HepG2 (cell line): ENCODE measurements around the gene LRIG1. TPM values are rescaled to one million over a fixed set of nuclear protein-coding genes. Genes with fewer than 3 reads are reported as not detected.

ENCODE experiments used
- ATF7 ChIP-seq, 2 experiments: fragments of 450-650 bp in 1 of 2; sonication (generic) in 1 of 2; formaldehyde crosslinking in 1 of 2; IDR thresholded peaks; 2 replicates each; pipeline versions ENCODE4 v1.4.0 to v1.6.1; 2016 to 2020; ENCODE audit warnings: antibody characterized with exemption in 1 of 2, mild to moderate bottlenecking in 1 of 2, missing genetic modification reagents in 1 of 2
- BCLAF1 ChIP-seq: fragments of 450-650 bp; IDR thresholded peaks from 2 replicates; pipeline ENCODE4 v1.6.1; 2017; ENCODE audit warnings: mild to moderate bottlenecking
- CEBPB ChIP-seq: IDR thresholded peaks from 2 replicates; pipeline ENCODE4 v1.6.1; 2011; ENCODE audit warnings: low read depth, low read length, improper control_type of control experiment, borderline replicate concordance
- DR1 ChIP-seq: sonication (generic); formaldehyde crosslinking; IDR thresholded peaks from 2 replicates; pipeline ENCODE4 v1.8.0; 2021; ENCODE audit warnings: mild to moderate bottlenecking, missing genetic modification reagents, inconsistent platforms
- EEA1 ChIP-seq: sonication (generic); formaldehyde crosslinking; IDR thresholded peaks from 2 replicates; pipeline ENCODE4 v1.5.1; 2020; ENCODE audit warnings: mild to moderate bottlenecking, missing genetic modification reagents, borderline replicate concordance
- HCFC1 ChIP-seq: fragments of 150-350 bp; IDR thresholded peaks from 2 replicates; pipeline ENCODE4 v1.6.1; 2014; ENCODE audit warnings: low read depth, low read length
- JUND ChIP-seq: sonication (generic); formaldehyde crosslinking; IDR thresholded peaks from 2 replicates; pipeline ENCODE4 v1.8.0; 2022; ENCODE audit warnings: mild to moderate bottlenecking, missing genetic modification reagents
- MATR3 ChIP-seq: sonication (generic); formaldehyde crosslinking; IDR thresholded peaks from 2 replicates; pipeline ENCODE4 v1.4.0; 2020; ENCODE audit warnings: missing genetic modification reagents
- RARA ChIP-seq: IDR thresholded peaks from 2 replicates; pipeline ENCODE4 v1.6.1; 2016; ENCODE audit warnings: missing genetic modification reagents, missing compliant biosample characterization
- SAP130 ChIP-seq: IDR thresholded peaks from 2 replicates; pipeline ENCODE4 v1.6.1; 2016; ENCODE audit warnings: low read depth
- SNAI1 ChIP-seq: sonication (generic); formaldehyde crosslinking; IDR thresholded peaks from 2 replicates; pipeline ENCODE4 v1.5.0; 2020; ENCODE audit warnings: mild to moderate bottlenecking, missing genetic modification reagents, borderline replicate concordance
- TAF1 ChIP-seq: sonication (generic); formaldehyde crosslinking; IDR thresholded peaks from 2 replicates; pipeline ENCODE4 v1.4.0; 2020; ENCODE audit warnings: missing genetic modification reagents
- TEF ChIP-seq: sonication (generic); formaldehyde crosslinking; IDR thresholded peaks from 2 replicates; pipeline ENCODE4 v1.5.0; 2020; ENCODE audit warnings: missing genetic modification reagents
- THYN1 ChIP-seq: sonication (generic); formaldehyde crosslinking; IDR thresholded peaks from 2 replicates; pipeline ENCODE4 v1.8.1; 2023; ENCODE audit warnings: low read depth, mild to moderate bottlenecking, moderate library complexity, missing genetic modification reagents, borderline replicate concordance
- ZBTB21 ChIP-seq: sonication (generic); formaldehyde crosslinking; IDR thresholded peaks from 2 replicates; pipeline ENCODE4 v1.4.0; 2020; ENCODE audit warnings: missing genetic modification reagents
- ZBTB7B ChIP-seq: sonication (generic); formaldehyde crosslinking; IDR thresholded peaks from 2 replicates; pipeline ENCODE4 v1.4.0; 2020; ENCODE audit warnings: missing genetic modification reagents
- ZFX ChIP-seq: sonication (generic); formaldehyde crosslinking; IDR thresholded peaks from 2 replicates; pipeline ENCODE4 v1.4.0; 2020; ENCODE audit warnings: mild to moderate bottlenecking, low read depth, missing genetic modification reagents, moderate library complexity
- ZNF121 ChIP-seq: sonication (generic); formaldehyde crosslinking; IDR thresholded peaks from 2 replicates; pipeline ENCODE4 v1.5.0; 2020; ENCODE audit warnings: mild to moderate bottlenecking, missing genetic modification reagents
- ZNF256 ChIP-seq: sonication (generic); formaldehyde crosslinking; conservative IDR thresholded peaks from 2 replicates; pipeline ENCODE4 v1.4.0; 2020; ENCODE audit warnings: missing genetic modification reagents
- ZNF605 ChIP-seq: sonication (generic); formaldehyde crosslinking; IDR thresholded peaks from 2 replicates; pipeline ENCODE4 v1.8.0; 2022; ENCODE audit warnings: mild to moderate bottlenecking, missing genetic modification reagents
- ZNF710 ChIP-seq: sonication (generic); formaldehyde crosslinking; IDR thresholded peaks from 2 replicates; pipeline ENCODE4 v1.5.0; 2020; ENCODE audit warnings: mild to moderate bottlenecking, missing genetic modification reagents, borderline replicate concordance
- ZSCAN12 ChIP-seq: sonication (generic); formaldehyde crosslinking; IDR thresholded peaks from 2 replicates; pipeline ENCODE4 v1.9.0; 2021; ENCODE audit warnings: mild to moderate bottlenecking, missing genetic modification reagents
- polyA plus RNA-seq, 8 experiments: library from polyadenylated mRNA; depleted of rRNA in 3 of 8; stranded (reverse) in 7 of 8; unstranded in 1 of 8; fragments of >200 nt; fragmentation: Illumina TruSeq in 4 of 8; extraction: Trizol in 4 of 8; gene quantifications; 2 replicates each; pipeline versions ENCODE4 v1.2.1 to v1.2.3, GENCODE V29; 2011 to 2016; ENCODE audit warnings: low read depth in 4 of 8, missing spikeins in 1 of 8, mixed read lengths in 1 of 8; ENCODE audit not compliant: insufficient read depth in 1 of 8
- total RNA-seq, 5 experiments: library from RNA; depleted of rRNA; stranded (reverse); fragments of >200 nt; fragmentation: Illumina TruSeq; extraction: Trizol; gene quantifications; 2 replicates each; pipeline ENCODE4 v1.2.3, GENCODE V29; 2016; ENCODE audit warnings: low read depth in 1 of 5

LRIG1 gene
- total and polyA plus RNA-seq, 2 of the 13 experiments (the other 11 are each of a cell fraction or from before 2014, with no cell fraction given): 17.8 to 24.8 TPM

- no peak for TF ChIP-seq ZFX (CRISPR knock-in tag)
- no peak for TF ChIP-seq TEF (CRISPR knock-in tag)
- no peak for TF ChIP-seq ZSCAN12
- TF ChIP-seq ATF7 (IDR thresholded peaks at IDR 0.05): no peak
- TF ChIP-seq ATF7 (CRISPR knock-in tag; IDR thresholded peaks at IDR 0.05): no peak
- no peak for TF ChIP-seq SNAI1 (CRISPR knock-in tag)
- no peak for TF ChIP-seq HCFC1
- no peak for TF ChIP-seq ZBTB7B (CRISPR knock-in tag)
- no peak for TF ChIP-seq JUND (CRISPR knock-in tag)
- TF ChIP-seq ZNF121 (CRISPR knock-in tag): no peak
- TF ChIP-seq RARA: no peak
- TF ChIP-seq DR1 (CRISPR knock-in tag): no peak
- no peak for TF ChIP-seq TAF1 (CRISPR knock-in tag)
- TF ChIP-seq ZNF605 (CRISPR knock-in tag): peak; percentile 10; the same call in 1 of the 2 replicates
- TF ChIP-seq THYN1: no peak
- TF ChIP-seq MATR3 (CRISPR knock-in tag): no peak
- no peak for TF ChIP-seq ZNF710 (CRISPR knock-in tag)
- peak; percentile 29; the same call in 1 of the 2 replicates for TF ChIP-seq ZBTB21 (CRISPR knock-in tag)
- TF ChIP-seq CEBPB: peak; percentile 4; the same call in 1 of the 2 replicates
- TF ChIP-seq BCLAF1: no peak
- TF ChIP-seq ZNF256 (CRISPR knock-in tag): no peak
- no peak for TF ChIP-seq EEA1
- TF ChIP-seq SAP130: peak; percentile 33; the same call in 1 of the 2 replicates
These were observed 23.9 kb downstream of the LRIG1 start (continued) for GRCh38 chr3:66476852-66477381.
